ENCODE results near the gene KLHDC4.
"Not testable (repeated sequence)": the region's sequence is repeated elsewhere in the genome, so short reads cannot be mapped to it uniquely, and the experiment has no call there.

KLHDC4 gene

GRCh38 chr16:87681981-87682570 is 83.7 kb downstream of the KLHDC4 start:
- FAIRE-seq: no peak

- not testable (repeated sequence) for FAIRE-seq
Observed at GRCh38 chr16:87681051-87681602, 84.7 kb downstream of the KLHDC4 start.

GRCh38 chr16:87680272-87680644 is 85.5 kb downstream of the KLHDC4 start:
- no peak for FAIRE-seq

GRCh38 chr16:87679593-87680271 is 86.1 kb downstream of the KLHDC4 start:
- no peak for FAIRE-seq

GRCh38 chr16:87678618-87679017 is 87.2 kb downstream of the KLHDC4 start:
- FAIRE-seq: no peak

- no peak for FAIRE-seq
Observed at GRCh38 chr16:87677830-87678229, 88.0 kb downstream of the KLHDC4 start.

- no peak for FAIRE-seq
Observed at GRCh38 chr16:87675111-87675719, 90.6 kb downstream of the KLHDC4 start.

- no peak for FAIRE-seq
Observed at GRCh38 chr16:87674419-87674818, 91.4 kb downstream of the KLHDC4 start.

- no peak for FAIRE-seq
Observed at GRCh38 chr16:87671715-87672270, 94.0 kb downstream of the KLHDC4 start.

GRCh38 chr16:87671221-87671620 is 94.6 kb downstream of the KLHDC4 start:
- no peak for FAIRE-seq

- FAIRE-seq: no peak
Observed at GRCh38 chr16:87669672-87670071, 96.1 kb downstream of the KLHDC4 start.

GRCh38 chr16:87667946-87668345 is 97.8 kb downstream of the KLHDC4 start:
- FAIRE-seq: no peak

- no peak for FAIRE-seq
Observed at GRCh38 chr16:87667443-87667842, 98.3 kb downstream of the KLHDC4 start.

GRCh38 chr16:87666919-87667318 is 98.9 kb downstream of the KLHDC4 start:
- no peak for FAIRE-seq

GRCh38 chr16:87665193-87665592 is 100.6 kb downstream of the KLHDC4 start:
- FAIRE-seq: no peak

GRCh38 chr16:87664792-87665191 is 101.0 kb downstream of the KLHDC4 start:
- no peak for FAIRE-seq

- FAIRE-seq: no peak
Observed at GRCh38 chr16:87662254-87663204, 103.3 kb downstream of the KLHDC4 start.

- no peak for FAIRE-seq
Observed at GRCh38 chr16:87661561-87661960, 104.2 kb downstream of the KLHDC4 start.

- no peak for FAIRE-seq
Observed at GRCh38 chr16:87658564-87659225, 107.1 kb downstream of the KLHDC4 start.
